Measurements from ENCODE around the gene HCRT.

GRCh38 chr17:42142371-42142896 is 42.8 kb downstream of the HCRT start:
- TF ChIP-seq ARNTL (CRISPR knock-in tag; IDR thresholded peaks at IDR 0.05; ENCODE audit: borderline replicate concordance, low read depth) (no peak), PATZ1 (CRISPR knock-in tag; IDR thresholded peaks at IDR 0.05; ENCODE audit: borderline replicate concordance) (no peak), RARB (CRISPR knock-in tag; IDR thresholded peaks at IDR 0.05) (no peak), ZFP30 (CRISPR knock-in tag; IDR thresholded peaks at IDR 0.05) (no peak), BACH2 (CRISPR knock-in tag; IDR thresholded peaks at IDR 0.05; ENCODE audit: borderline replicate concordance) (no peak), ESRRG (CRISPR knock-in tag; IDR thresholded peaks at IDR 0.05) (no peak), GLIS3 (CRISPR knock-in tag; IDR thresholded peaks at IDR 0.05) (no peak), CREB5 (CRISPR knock-in tag; IDR thresholded peaks at IDR 0.05; ENCODE audit: low read depth) (no peak), ZFP3 (CRISPR knock-in tag; IDR thresholded peaks at IDR 0.05) (no peak), PPARA (CRISPR knock-in tag; IDR thresholded peaks at IDR 0.05; ENCODE audit: borderline replicate concordance) (no peak)

Measured in SK-N-SH treated with all-trans-retinoic acid at 6 μM for 48 hours (cell line).